Stimulated activated CD8-positive, alpha-beta memory T cell treated with anti-CD3 and anti-CD28 coated beads, Interleukin-7, amount 100 ng/mL, for 1 hour (primary cell): ENCODE results near the gene ACER3.
"Not testable (repeated sequence)": the region's sequence is repeated elsewhere in the genome, so short reads cannot be mapped to it uniquely, and the experiment has no call there.

Source experiments
- DNase-seq, 2 donors: peaks; one replicate each; pipeline ENCODE4 v3.0.0-alpha.2; 2020; ENCODE audit warnings: low read depth in 2 of 2

Gene ACER3

DNA sequence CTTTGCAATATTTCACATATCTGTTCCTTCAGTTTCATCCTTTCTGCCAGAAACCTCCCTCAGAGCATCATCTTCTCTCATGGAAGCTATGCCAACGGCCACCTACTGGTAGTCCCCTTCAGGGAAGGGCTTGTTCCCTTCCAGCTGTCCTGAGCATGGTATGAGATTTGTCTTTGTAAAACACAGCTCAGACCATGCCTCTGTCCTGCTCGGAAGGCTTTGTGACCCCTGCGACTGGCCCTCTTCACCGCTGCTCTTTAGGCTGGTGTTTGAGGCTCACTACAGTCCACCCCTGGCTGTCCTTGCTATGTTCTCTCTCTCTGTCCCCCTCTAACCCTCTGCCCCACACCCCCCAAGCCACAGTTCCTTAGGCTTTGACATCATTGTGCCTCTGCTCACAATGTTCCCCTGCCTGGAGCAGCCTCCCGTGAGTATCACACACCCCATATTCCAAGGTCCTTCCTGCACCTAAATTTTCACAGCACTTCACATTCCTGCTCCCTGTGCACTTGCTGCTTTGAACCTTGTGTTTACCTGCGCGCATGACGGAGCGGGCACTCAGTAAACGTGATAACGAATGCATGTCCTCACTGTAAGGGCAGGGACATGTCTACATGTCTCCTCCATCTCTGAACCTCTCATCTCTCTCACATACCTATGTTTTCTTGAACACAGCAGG, 24.0 kb upstream of the ACER3 start:
- DNase-seq, result no peak

DNA sequence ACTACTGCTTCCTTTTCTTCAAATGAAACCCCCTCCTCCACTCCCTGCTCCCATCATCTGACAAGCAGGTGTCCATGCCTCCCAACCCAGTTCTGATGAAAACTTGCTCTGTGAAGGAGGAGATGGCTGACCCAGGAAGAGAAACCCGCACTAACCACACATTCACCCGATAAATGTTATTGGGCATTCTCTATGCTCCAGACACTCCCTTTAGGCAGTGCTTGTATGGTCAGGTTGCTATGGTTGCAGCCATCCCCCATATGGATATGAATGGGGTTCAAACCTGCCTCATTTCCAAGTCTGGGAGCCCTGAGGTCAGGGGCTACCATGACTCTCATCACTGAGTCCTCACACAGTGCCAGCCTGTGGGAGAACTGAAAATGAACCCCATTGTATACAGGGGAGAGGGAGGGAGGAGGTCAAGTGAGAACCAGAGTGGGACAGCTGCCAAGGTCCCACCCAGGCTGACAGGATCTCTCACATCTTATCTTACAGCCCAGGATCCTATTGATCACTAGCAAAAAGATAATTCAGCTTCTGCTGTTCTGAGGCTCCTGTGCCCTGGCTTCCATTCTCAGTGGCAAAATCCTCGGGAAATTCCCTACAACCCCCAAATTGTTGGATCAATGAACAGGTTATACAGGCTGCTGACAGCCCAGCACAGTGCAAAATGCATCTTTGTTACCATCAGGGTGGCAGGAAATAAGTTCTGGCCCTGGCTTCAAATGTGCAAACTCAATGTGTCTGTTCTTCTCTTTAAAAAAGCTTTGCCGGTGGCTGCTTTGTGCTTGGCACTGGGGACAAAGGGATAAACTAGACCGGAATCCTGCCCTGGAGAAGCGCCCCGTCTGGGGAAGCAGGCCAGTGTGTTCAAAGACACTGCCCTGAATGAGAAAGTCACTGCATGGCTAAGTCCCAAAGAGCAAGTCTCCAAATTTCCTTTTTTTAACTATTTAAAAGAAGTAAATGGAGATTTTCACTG, 22.7 kb upstream of the ACER3 start:
- DNase-seq, result no peak

DNA sequence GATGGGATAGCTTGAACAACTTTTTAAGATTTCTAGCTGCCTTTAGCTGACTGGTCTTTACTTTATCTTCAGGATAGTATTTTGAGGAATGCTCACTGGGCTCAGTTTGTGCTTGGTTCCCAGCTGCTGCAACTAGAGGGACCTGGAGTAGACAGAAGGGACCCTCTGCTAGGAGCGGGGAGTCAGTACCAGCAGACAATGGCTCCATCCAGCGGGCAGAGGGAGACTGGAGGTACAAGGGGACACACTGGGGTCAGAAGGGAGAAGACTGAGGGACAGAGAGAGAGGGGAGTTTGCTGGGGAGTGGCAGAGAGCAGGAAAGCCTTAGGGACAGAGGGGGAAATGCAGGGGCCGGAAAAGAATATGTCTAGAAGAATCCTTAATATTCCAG, 22.0 kb upstream of the ACER3 start:
- DNase-seq, result no peak

DNA sequence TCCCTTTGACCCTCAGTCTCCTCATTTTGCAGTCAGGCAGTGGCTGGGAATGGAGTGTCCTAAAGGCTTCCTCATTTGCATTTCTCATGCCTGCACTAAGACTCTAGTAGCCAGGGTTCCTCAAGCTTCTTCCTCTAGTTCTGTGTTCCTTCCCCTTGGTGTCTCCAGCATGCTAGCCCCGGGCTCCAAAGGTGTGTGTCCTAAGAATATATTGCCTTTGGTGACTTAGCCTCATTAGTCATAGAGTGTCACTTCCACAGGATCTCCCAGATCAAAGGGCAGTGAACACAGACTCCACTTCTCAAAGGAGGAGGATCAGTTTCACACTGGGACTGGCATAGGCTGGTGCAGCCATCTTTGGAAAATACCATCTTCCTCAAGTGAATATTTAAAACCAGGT, 21.4 kb upstream of the ACER3 start:
- DNase-seq, result no peak

- DNase-seq, result no peak
Observed at GRCh38 chr11:76841923-76842452, 18.7 kb upstream of the ACER3 start.

- DNase-seq, result no peak
Observed at GRCh38 chr11:76843907-76844306, 16.8 kb upstream of the ACER3 start.

GRCh38 chr11:76844511-76844910, 16.2 kb upstream of the ACER3 start:
- no peak for DNase-seq

GRCh38 chr11:76845069-76845468, 15.6 kb upstream of the ACER3 start:
- no peak for DNase-seq

DNA sequence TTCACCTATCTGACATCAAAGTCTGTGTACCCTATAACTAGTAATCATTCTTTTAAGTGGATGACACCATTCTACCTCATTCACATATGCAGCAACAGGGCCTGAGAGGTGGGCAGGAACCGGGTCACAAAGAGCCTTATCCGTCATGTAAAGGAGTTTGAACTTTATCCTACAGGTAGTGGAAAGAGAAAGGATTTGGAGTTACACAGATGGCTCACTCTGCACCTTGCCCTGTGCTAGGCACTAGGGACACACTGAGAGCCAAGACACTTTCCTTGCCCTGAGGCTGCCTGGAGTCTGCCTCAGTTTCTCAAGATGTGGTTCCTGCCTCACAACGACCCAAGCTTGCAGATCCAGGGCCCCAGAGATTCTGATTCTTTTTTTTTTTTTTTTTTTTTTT, 14.3 kb upstream of the ACER3 start:
- DNase-seq, result no peak

GRCh38 chr11:76849376-76849775, 11.3 kb upstream of the ACER3 start:
- DNase-seq, result no peak

- DNase-seq, result no peak
Observed at GRCh38 chr11:76850130-76850529, 10.6 kb upstream of the ACER3 start.

GRCh38 chr11:76850815-76851214, 9.9 kb upstream of the ACER3 start:
- DNase-seq, result no peak

- DNase-seq, result no peak
Observed at GRCh38 chr11:76854709-76855108, 6.0 kb upstream of the ACER3 start.

GRCh38 chr11:76855670-76856069, 5.0 kb upstream of the ACER3 start:
- DNase-seq, result not testable (repeated sequence)

- DNase-seq, result no peak
Observed at GRCh38 chr11:76856106-76856505, 4.6 kb upstream of the ACER3 start.

DNA sequence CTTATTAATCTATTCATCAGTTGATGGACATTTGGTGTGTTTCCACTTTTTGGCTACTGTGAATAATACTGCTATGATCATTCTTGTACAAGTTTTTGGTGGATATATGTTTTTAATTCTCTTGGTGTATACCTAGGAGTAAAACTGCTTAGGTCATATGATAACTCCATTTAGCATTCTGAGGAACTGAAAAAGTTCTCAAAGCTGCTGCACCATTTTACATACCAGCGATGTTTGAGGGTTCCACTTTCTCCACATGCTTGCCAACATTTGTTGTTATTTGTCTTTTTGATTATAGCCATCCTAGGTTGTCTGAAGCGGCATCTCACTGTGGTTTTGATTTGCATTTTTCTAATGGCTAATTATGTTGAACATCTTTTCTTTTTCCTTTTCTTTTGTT, 4.1 kb upstream of the ACER3 start:
- no peak for DNase-seq

- DNase-seq, result no peak
Observed at GRCh38 chr11:76857781-76858410, 2.8 kb upstream of the ACER3 start.

DNA sequence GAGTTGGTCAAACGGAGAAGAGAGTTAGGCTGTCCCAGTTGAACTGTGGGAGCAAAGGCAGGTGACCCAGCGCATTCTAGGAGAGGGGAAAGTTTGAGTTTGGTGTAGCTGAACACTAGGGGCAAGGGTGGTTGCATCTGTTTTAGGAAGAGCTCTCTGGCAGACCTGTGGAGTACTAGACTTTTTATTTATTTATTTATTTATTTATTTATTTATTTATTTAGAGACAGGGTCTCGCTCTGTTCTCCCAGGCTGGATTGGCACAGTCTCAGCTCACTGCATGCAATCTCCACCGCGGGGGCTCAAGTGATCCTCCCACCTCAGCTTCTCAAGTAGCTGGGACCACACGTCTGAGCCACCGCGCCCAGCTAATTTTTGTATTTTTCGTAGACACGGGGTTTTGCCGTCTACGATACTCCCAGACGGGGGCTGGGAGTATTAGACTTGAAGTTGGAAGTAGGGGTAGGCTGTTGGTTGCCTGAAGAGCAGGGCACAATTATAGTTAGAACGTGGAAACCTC, 950 bp upstream of the ACER3 start:
- DNase-seq, result no peak

DNA sequence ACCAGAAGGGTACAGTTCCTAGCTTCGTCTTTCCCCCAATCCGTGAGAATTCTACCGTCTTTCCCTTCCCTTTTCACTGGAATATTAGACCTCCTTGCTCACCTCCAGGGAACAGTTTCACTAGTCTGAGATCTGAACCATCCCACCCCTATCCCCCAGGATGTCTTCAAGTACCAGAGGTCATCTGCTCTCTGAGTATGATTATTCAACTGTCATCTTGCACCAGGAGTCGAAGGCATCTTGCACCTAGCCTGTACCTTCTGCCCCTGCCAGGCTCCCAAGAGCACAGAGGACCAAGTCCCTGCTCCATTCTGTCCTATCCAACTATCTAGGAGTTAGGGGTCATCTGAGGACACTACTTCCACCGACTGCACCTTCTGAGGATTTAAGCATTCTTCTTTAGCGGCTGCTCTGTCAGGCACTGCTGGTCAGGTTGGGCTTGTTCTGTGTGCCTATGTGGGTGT, 804 bp downstream of the ACER3 start:
- no peak for DNase-seq

GRCh38 chr11:76862794-76863193, 2.1 kb downstream of the ACER3 start:
- not testable (repeated sequence) for DNase-seq

DNA sequence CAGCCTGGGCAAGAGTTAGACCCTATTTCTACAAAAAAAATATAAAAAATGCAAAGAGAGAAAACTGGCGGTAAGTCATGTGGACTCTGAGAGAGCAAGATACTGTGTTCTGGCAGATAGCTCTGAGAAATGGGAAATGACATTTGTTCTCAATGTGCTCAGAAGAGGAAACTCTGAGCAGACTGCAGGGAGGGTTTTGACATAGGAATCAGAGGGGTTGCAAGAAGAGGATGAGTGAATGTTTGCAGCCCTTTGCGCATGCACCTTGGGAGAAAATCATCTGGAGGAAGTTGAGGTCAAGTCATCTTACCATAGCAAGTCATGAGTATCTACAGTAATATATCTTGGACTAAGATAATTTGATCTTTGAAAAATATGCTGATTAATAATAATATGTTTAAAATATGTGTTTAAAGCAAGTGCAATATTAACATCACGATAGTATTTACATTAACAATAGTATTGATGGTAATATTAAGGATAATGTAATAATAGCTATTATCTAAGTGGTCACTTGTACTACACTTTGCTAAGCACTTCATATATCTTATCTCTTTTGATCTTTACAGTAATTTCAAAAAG, 2.6 kb downstream of the ACER3 start:
- no peak for DNase-seq
